DMS79 (cell line): Measurements from ENCODE around the gene ZNF281.
"Not testable (repeated sequence)": the region's sequence is repeated elsewhere in the genome, so short reads cannot be mapped to it uniquely, and the experiment has no call there.

Experiments used
- DNase-seq: peaks from one replicate; lab custom pipeline; 2025; lab: John Stamatoyannopoulos, UW

Gene ZNF281

DNA sequence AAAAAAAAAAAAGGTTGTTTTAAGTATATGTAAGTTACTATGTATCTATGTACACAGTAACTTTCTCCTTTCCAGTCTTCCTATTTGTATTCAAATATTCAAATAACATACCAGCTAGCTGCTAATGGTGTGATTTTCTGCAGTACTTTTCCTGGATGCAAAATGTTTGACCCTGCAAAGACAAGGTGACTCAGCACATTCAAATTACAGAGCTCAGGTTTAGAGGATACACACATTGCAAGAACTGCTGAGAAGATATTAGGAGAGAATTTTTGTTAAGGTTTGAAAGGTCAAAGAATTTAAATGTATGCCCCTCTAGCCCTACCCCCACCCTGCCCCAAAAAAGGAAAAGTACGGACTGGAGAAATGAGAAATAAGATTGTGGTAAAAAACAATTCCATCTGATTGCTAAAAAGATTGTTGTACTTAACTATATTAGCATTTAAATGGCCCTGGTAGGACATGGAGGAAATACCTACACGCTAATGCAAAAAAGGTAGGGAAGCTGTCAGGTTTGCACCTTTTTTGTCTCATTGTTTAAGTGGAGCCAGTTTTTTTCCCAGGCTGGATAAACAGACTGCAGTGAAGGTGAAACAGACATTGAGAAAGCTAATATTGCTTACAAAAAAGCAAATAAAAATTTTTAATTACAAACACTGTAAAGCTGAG, 45.6 kb downstream of the ZNF281 start:
- DNase-seq: no peak

DNA sequence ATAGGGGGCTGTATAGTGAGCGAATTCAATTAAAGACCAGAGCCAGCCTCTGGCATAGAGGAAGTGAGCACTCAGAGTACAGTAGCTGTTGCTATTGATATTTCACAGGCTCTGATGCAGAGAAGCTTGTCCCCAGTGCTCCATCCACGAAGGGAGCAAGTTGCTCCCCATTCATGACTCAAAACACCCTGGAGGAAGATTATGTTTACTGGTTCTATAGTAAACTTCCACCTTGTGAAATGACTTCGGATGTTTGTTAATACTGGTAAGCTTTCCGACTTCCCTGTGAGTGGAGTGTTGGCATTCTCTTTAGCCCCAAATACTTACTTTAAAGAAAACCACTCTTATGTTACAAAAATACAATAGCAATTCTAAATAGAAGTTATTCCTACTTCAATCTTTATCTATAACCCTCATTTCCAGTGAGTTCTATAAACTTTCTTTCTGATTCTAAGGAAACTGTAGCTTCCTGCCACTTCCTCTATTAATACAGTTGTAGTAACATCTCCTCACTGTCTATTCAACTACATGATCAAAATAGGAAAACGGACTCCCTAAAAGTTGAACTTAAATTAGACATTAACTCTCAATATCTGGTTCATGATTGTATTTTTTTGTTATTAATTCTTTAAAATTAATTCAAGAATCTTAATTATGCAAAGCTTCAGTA, 46.4 kb downstream of the ZNF281 start:
- no peak for DNase-seq

DNA sequence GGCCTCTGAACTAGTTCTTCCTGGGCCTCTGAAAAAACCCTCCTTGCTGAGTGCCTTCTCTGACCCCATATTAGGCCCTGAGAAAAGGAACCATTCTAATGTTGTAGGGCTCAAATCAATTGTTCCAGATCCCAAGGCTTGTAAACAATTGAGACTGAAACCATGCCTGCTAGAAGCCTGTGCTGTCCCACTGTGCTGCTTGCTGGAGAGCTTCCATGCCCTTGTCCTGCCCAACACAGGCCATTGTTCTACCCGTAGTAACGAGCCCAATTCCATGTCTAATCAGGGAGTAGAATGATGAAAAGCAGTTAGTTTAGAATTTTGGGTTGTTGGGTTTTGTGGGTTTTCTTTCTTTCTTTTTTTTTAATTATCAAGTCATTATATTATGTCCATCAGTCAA, 47.4 kb downstream of the ZNF281 start:
- DNase-seq: no peak

DNA sequence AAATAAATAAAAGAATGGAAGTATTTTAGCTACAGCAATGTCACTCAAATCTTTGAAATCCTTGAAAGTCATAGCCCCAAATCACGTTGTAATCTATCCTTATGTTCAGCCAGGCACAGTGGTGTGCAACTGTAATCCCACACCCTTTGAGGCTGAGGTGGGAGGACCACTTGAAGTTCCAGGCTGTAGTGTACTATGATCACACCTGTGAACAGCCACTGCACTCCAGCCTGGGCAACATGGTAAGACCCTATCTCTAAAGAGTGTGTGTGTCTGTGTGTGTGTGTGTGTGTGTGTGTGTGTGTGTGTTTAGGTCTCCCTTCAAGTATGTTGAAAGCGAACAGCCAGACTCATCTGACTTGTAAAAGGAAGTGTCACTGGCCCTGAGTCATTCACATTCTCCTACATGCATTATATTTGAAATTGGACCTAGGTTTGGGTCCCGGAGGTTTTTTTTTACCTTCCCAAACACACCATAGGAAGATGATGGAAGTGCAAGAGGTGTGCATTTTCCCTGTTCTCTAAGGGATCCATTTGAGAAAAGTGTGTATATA, 50.1 kb downstream of the ZNF281 start:
- DNase-seq: no peak

DNA sequence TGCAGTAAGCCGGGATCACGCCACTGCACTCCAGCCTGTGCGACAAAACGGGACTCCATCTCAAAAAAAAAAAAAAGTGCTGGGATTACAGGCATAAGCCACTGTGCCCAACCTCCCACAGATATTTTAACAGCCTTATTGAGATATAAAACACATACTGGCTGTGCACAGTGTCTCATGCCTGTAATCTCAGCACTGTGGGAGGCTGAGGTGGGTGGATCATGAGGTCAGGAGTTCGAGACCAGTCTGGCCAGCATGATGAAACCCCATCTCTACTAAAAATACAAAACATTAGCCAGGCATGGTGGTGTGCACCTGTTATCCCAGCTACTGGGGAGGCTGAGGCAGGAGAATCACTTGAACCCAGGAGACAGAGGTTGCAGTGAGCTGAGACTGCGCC, 51.9 kb downstream of the ZNF281 start:
- DNase-seq: not testable (repeated sequence)

DNA sequence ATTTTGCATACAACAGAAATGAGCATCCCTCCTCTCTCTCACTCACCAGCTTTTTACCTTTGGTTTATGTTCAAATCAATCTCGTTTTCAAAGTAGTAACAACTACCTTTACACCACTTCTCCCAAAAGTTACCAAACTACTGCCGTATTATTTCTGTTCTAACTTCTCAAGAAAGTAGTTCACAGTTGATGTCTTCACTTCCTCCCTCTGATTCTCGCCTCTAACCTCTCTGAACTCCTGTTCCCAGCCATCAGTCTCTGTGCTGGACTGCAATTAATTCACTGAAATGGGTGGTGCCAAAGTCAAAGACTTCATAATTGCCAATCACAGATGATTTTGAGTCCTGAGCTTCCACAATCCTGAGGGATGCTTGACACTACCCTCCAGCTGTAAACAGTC, 54.0 kb downstream of the ZNF281 start:
- DNase-seq: no peak
